HG02763 (cell line): ENCODE results near the gene KCTD20.

Experiments used
- ATAC-seq: cut with Tn5 transposase; IDR thresholded peaks from one replicate; pipeline ENCODE4 v1.9.1; 2021; ENCODE audit warnings: mild to moderate bottlenecking, moderate library complexity; ENCODE audit not compliant: unreplicated experiment

The KCTD20 gene

GRCh38 chr6:36491378-36491965 is 48.7 kb downstream of the KCTD20 start:
- ATAC-seq = no peak

DNA sequence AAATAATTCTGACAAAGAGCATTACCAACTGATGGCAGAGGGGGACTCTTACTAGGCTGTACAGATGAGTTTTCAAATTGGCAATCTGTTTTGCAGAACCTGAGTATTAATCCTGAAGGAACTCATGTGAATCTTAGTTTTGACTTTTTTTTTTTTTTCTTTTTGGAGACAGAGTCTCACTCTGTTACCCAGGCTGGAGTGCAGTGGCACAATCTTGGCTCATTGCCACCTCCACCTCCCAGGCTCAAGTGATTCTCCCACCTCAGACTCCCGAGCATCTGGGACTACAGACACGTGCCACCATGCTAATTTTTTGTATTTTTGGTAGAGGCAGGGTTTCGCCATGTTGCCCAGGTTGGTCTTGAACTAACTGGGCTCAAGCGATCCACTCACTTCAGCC is 49.3 kb downstream of the KCTD20 start:
- ATAC-seq = no peak

- no peak for ATAC-seq
Observed at GRCh38 chr6:36492621-36493020, 49.8 kb downstream of the KCTD20 start.

- ATAC-seq = no peak
Observed at GRCh38 chr6:36493319-36493718, 50.5 kb downstream of the KCTD20 start.

DNA sequence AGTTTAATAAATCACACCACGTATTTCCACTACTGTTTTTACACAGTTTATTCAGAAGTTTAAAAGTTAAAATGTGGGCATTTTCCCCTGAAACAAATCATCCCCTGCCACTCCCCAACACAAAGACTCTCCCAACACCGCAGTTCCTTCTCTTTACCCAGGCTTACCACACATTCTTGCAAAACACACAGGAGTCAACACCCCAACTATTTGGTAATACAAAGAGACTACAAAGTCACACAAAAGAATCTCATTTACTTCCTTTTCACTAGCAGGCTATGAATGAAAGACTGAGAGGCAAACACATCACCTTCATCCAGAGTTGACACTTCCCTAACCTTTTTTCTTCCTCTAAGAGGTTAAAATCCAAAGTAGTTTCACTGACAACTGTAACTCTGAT is 51.1 kb downstream of the KCTD20 start:
- ATAC-seq = no peak

GRCh38 chr6:36495086-36495485 is 52.3 kb downstream of the KCTD20 start:
- ATAC-seq = no peak

GRCh38 chr6:36499918-36500317 is 57.1 kb downstream of the KCTD20 start:
- no peak for ATAC-seq

- ATAC-seq = no peak
Observed at GRCh38 chr6:36501686-36502085, 58.9 kb downstream of the KCTD20 start.

DNA sequence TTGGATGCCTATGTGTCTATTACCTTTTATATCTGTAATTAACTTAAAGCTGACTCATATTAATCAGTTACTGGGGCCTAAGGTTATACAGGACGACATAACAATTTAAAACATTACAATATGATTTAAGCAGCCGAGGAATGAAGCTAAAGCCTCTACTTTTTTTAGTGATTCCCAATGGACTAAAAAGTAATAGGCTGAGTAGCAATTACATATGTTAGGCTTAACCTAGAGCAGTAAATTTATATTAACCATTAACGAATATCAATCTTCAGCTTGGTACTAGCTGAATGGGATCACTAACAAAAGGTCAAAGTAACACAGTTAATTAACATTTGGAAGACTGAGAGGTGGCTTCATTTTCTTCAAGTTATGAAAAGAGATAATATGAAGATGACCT is 61.4 kb downstream of the KCTD20 start:
- no peak for ATAC-seq

DNA sequence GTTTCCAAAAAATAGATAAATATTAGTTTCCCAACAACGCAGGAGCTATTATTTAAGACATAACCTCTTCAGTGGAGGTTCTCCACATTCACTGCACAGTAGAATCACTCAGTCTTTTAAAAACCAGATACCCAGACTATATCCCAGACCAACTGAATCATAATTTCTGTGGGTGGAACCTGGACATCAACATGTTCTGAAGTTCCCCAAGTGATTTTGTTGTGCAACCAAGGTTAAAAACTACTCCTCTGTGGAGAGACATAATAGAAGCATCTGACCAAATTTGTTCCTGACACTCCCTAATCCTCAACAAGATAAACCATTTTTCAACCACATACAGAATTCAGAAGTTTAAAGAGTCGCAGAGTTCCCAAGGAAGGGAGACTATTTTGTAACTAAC is 62.2 kb downstream of the KCTD20 start:
- no peak for ATAC-seq

DNA sequence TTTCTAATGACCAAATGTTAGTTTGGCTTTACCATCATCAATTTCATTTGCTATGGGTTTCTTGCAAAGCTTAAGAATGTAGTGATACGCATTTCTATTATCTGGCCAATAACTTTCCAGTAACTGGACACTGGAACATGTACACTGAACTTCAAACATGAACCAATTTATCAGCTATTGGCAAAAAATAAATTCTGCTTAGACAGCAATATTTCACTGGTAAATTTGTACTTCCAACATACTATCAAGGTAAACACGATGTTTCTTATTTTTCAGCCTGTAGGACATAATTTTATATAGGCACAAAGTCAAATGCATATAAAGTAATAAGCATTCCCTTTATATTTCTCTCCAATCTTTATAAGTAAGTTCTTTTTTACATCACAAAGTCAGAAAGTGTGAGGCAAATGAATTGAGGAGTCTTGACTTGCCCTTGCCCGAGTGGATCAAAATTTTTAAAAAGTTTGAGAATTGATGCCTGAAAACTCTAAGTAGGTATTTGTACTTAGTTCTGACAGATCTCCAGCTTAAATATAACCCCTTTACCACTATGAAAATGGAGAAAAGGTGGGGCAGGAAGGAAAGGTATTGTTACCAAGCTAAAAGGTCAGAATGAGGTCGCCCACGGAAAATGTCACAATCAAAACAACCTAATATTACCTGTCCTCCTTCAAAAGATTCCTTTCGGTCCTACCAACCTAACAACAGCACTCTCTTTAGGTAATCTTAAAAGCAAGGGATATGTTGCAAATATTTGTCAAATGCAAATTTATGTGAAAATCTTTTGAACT is 63.1 kb downstream of the KCTD20 start:
- no peak for ATAC-seq

DNA sequence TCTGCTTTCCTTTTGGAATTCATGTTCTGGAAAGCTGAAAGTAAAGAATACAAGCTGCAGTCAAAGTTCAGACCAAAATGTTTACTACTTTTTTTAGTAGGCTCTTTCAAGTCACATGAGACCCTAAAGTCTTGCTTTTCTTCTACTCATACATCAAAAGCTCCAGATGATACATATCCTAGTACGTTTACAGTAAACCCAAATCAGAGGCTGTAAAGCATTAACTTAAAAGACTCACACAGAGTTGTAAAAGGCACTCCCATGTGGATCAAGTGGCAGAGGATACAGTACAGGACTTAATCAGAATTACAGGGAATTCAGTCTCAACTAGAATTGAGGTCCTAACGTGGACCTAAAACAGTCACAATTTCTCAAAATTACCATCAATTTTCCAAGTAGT is 63.8 kb downstream of the KCTD20 start:
- ATAC-seq = no peak

DNA sequence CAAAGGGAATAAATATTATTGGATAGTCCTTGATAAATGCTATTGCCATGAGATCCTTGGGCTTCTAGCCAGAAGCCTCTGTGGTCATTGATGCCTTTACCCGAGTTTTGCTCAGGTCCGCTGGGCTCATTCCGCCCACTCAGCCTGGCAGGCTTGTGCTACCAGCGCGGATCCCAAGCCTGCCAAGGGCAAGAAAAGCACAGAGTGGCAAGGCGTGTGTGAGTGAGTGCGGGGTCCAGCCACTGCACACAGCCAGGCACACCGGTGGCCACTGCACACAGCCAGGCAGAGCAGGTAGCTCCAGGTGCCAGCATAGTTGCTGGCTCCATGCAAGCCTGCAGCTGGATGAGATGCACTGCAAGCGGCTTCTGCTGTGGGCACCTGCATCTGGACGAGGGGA is 65.7 kb downstream of the KCTD20 start:
- no peak for ATAC-seq

DNA sequence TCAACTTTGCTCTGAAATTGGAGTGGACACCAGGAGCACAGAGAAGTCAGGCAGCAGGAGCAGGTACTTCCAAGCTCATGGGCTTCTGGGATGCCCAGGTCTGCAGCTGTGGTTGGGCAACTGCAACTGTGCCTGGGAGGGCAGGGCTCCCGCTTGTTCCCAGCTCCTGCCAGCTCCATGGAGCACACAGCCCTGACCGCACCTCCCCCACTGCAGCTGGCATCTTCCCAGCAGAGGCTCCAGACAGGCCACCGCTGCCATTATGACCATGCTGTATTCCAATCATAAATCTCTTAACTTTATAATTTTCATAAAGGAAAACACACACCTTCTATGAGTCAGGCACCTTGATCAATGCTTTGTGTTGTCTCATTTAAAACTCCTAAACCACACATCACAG is 67.6 kb downstream of the KCTD20 start:
- no peak for ATAC-seq

DNA sequence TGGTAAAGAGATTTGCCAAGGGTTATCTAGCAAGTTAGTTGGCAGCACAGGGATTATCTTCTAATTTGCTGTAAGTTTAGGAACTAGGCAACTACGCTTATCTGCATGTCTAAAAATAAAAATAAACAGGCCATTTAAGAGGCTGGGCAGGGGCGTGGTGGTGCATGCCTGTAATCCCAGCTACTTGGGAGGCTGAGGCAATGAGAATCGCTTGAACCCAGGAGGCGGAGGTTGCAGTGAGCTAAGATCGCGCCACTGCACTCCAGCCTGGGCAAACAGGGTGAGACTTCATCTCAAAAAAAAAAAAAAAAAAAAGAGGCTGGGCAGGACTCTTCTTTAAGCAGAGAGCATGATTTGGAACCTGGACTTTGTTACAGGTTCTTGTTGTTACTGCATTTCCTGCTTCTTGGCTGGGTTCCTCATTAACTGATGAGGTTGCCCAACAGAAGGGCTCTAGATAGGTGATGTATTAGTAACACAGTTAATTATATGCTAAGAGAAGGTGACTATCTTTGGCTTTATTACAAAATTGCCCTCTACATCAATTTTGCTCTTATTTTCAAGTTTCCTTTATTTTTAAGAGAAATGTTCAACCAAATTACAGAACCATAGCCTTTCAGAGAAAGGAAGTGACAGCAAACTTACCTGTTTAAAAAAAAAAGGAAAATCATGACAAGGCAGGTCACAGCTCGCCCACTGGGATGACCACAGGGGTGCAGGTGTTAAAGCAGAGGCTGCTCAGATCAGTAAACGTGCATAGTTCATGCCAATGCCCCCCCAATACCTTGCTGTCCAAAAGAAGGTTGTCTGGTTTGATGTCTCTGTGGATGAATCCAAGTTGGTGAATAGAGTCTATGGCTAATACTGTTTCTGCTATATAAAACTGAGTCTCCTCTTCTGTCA is 72.0 kb downstream of the KCTD20 start:
- no peak for ATAC-seq

DNA sequence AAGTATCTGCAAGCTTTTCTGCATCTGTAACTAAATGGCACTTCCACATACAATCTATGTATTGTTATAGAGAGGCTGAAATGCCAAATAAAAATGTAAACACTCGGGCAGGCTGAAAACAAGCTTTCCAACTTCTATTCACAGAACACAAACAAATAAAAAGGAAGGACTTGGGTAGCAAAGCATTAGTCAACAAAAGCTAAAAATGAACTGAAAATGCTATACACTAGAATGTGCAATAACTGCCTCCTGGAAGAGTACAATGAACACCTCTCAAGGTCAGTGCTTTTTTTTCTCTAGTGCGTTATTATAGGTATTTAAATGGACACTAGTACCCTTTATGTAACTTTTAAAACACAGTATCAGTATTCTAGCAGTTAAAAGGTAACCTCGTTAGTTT is 73.0 kb downstream of the KCTD20 start:
- ATAC-seq = no peak

DNA sequence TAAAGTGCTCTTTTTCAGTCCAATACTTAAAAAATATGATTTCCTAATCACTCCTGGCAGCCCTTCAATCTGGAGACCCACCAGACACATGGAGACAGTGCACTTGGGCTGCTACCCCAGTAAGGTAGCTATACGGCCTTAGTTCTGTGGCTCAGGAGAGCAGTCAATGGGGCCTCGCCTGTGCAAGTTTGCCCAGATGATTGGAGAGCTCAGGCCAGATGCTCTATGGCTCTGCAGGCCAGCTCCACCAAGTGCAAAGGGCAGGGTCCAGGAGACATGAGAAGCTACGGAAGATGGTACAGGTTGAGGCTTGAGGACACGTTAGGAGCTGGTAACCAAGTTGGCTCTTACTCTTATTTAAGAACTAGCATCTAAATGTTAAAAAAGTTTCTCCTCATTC is 73.8 kb downstream of the KCTD20 start:
- ATAC-seq = no peak

DNA sequence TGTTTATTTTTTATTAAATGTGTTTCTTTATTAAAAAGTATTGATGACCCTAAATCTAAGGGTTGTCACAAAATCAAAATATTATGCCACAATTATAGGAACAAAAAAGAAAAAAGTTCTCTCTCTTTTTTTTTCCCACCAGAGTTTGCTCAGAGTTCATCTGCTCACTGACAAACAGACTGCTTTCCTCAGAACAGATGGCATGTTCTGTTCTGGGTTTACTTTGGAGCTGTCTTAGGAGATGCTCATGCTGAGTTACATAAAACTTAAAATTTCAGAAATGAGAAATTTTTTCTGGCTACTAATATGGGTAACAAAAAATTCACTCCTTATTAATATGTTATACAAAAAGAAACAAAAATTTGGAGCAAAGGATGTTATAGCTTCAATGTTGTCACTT is 74.2 kb downstream of the KCTD20 start:
- ATAC-seq = no peak

GRCh38 chr6:36517408-36517807 is 74.6 kb downstream of the KCTD20 start:
- no peak for ATAC-seq

GRCh38 chr6:36519352-36519751 is 76.6 kb downstream of the KCTD20 start:
- no peak for ATAC-seq

- ATAC-seq = no peak
Observed at GRCh38 chr6:36523451-36523850, 80.7 kb downstream of the KCTD20 start.
